ENCODE data around the gene MB. TPM values are rescaled to one million over a fixed set of nuclear protein-coding genes. Genes with fewer than 3 reads are reported as not detected.

Gene MB
- total and polyA plus RNA-seq, 9 of the 15 experiments (the other 6 are each of a cell fraction or from before 2014, with no cell fraction given): not detected

DNA sequence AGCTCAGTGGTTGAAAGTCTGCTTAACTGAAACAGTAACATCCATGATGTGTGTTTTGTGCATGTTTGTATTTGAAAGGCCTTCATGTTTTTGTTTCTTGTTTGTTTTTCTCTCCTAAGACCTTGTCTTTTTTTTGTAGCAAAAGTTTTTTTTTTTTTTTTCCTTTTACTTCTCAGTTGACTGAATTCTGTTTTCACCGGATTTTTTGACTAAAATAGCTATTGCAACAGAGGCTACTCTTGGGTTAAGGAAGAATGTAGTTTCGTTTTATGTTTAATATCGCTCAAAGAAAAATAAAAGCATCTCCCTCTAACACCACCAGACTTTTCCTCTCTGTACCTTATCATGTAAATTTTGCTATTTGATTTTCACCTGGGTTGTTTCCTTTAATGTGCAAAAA lies 46.2 kb upstream of the MB start (continued):
- TF ChIP-seq, protein P1, sequence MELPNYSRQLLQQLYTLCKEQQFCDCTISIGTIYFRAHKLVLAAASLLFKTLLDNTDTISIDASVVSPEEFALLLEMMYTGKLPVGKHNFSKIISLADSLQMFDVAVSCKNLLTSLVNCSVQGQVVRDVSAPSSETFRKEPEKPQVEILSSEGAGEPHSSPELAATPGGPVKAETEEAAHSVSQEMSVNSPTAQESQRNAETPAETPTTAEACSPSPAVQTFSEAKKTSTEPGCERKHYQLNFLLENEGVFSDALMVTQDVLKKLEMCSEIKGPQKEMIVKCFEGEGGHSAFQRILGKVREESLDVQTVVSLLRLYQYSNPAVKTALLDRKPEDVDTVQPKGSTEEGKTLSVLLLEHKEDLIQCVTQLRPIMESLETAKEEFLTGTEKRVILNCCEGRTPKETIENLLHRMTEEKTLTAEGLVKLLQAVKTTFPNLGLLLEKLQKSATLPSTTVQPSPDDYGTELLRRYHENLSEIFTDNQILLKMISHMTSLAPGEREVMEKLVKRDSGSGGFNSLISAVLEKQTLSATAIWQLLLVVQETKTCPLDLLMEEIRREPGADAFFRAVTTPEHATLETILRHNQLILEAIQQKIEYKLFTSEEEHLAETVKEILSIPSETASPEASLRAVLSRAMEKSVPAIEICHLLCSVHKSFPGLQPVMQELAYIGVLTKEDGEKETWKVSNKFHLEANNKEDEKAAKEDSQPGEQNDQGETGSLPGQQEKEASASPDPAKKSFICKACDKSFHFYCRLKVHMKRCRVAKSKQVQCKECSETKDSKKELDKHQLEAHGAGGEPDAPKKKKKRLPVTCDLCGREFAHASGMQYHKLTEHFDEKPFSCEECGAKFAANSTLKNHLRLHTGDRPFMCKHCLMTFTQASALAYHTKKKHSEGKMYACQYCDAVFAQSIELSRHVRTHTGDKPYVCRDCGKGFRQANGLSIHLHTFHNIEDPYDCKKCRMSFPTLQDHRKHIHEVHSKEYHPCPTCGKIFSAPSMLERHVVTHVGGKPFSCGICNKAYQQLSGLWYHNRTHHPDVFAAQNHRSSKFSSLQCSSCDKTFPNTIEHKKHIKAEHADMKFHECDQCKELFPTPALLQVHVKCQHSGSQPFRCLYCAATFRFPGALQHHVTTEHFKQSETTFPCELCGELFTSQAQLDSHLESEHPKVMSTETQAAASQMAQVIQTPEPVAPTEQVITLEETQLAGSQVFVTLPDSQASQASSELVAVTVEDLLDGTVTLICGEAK (IDR thresholded peaks at IDR 0.05): no peak
- TF ChIP-seq, protein P1 (CRISPR knock-in tag; IDR thresholded peaks at IDR 0.05): no peak
- no peak for TF ChIP-seq TOE1 (IDR thresholded peaks at IDR 0.05; ENCODE audit: borderline replicate concordance)
- no peak for TF ChIP-seq TOE1 (CRISPR knock-in tag; IDR thresholded peaks at IDR 0.05; ENCODE audit: borderline replicate concordance, low read depth)
- no peak for TF ChIP-seq MAFG (tag; conservative IDR thresholded peaks at IDR 0.05)
- TF ChIP-seq USF1 (CRISPR knock-in tag; IDR thresholded peaks at IDR 0.05): no peak
- no peak for TF ChIP-seq DPF2 (IDR thresholded peaks at IDR 0.05)
- TF ChIP-seq NFATC3 (IDR thresholded peaks at IDR 0.05): no peak
